Fibroblast of the aortic adventitia (primary cell): ENCODE data around the gene MYADM. TPM values are rescaled to one million over a fixed set of nuclear protein-coding genes. Genes with fewer than 3 reads are reported as not detected.
"Not testable (repeated sequence)": the region's sequence is repeated elsewhere in the genome, so short reads cannot be mapped to it uniquely, and the experiment has no call there.

Experiments used
- DNase-seq: peaks from one replicate; pipeline ENCODE4 v3.0.0-alpha.2; 2010; ENCODE audit warnings: low read depth
- H3K4me3 ChIP-seq: 2 replicates; pipeline ENCODE4 v1.5.1; 2011; ENCODE audit warnings: low read depth, mild to moderate bottlenecking, control low read depth, low read length, moderate library complexity
- CTCF ChIP-seq: IDR thresholded peaks from 2 replicates; pipeline ENCODE4 v1.5.1; 2011; ENCODE audit warnings: mild to moderate bottlenecking, low read length, control low read depth, inconsistent platforms; ENCODE audit not compliant: insufficient read depth
- total RNA-seq: library from RNA; depleted of rRNA; stranded (reverse); fragments of >200 nt; gene quantifications from 2 replicates; pipeline ENCODE4 v1.2.3, GENCODE V29; 2012; ENCODE audit warnings: low replicate concordance

MYADM gene
- total RNA-seq, 1 donor = 30.2 TPM

- TF ChIP-seq CTCF = no peak
- H3K4me3 ChIP-seq = no peak overlapping the region
- no peak for DNase-seq
Observed at GRCh38 chr19:53828531-53828930, 39.2 kb upstream of the MYADM start.

DNA sequence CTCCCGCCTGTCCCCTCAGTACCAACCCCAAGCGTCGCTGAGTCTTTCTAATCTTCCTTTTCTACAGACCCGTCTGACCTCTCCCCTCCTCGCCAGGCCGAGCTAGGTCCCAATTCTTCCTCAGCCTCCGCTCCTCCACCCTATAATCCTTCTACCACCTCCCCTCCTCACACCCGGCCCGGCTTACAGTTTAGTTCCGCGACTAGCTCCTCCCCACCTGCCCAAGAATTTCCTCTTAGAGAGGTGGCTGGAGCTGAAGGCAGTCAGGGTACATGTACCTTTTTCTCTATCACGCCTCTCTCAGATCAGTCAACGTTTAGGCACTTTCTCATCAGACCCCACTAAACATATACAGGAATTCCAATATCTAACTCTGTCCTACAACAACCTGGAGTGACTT lies 34.8 kb upstream of the MYADM start:
- DNase-seq, H3K4me3 ChIP-seq: not testable (repeated sequence)

- not testable (repeated sequence) for H3K4me3 ChIP-seq, DNase-seq
Observed at GRCh38 chr19:53838446-53838845, 29.2 kb upstream of the MYADM start.

- not testable (repeated sequence) for H3K4me3 ChIP-seq, DNase-seq
Observed at GRCh38 chr19:53840241-53840640, 27.4 kb upstream of the MYADM start.

DNA sequence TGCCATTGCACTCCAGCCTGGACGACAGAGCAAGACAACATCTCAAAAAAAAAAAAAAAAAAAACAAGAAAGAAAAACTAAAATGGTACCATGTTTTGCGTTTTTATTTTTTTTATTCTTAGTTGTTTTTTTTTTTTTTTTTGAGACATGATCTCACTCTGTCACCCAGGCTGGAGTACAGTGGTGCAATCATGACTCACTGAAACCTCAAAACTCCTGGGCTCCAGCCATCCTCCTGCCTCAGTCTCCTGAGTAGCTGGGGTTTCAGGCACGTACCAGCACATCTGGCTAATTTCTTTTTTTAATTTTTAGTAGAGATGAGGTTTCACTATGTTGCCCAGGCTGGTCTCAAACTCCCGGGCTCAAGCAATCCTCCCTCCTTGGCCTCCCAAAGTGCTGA lies 26.8 kb upstream of the MYADM start:
- not testable (repeated sequence) for H3K4me3 ChIP-seq
- DNase-seq = peak; percentile 94

- no peak for TF ChIP-seq CTCF
- DNase-seq = no peak
- no peak overlapping the region for H3K4me3 ChIP-seq
Observed at GRCh38 chr19:53844849-53845246, 22.8 kb upstream of the MYADM start.

DNA sequence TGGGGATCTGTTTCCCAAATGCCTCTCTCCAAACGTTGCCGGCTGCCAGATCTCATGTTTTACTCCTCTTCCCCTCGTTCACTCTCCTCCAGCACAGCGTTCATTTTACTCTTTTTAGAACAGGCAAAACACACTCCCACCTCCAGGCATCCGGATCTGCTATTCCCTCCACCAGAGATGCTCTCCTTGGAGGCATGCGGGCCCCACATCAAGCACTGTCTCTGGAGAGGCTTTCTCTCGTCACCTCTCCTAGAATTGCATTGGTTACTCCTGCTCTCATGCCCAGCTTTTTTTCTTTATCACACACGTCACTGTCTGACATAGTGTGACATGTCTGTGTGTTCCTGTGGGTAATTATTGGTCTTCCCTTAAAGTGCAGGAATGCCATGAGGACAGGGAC lies 20.1 kb upstream of the MYADM start:
- no peak for DNase-seq

DNA sequence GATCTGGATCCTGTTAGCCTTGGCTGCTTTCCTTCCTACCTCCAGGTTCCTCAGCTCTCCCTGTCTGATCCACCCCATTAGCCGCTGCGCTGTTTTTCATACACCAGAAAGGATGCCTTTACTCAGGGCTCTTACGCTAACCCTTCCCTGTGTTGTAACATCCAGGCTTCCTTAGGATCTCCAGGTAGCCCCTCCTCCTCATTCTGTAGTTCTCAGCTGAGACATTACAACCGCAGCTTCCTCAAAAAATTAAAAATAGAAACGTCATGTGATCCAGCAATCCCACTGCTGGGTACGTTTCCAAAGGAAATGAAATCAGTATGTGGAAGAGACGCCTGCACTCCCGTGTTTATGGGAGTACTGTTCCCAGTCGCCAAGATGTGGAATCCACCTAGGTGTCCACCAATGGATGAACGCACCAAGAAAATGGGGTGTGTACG lies 18.4 kb upstream of the MYADM start:
- H3K4me3 ChIP-seq = peak overlapping the region; percentile 17
- no peak for TF ChIP-seq CTCF
- DNase-seq = peak; percentile 92

More for the DNA sequence above, 20.1 kb upstream of the MYADM start:
- TF ChIP-seq CTCF = no peak
- H3K4me3 ChIP-seq = no peak overlapping the region

GRCh38 chr19:53853707-53854106 lies 14.0 kb upstream of the MYADM start:
- no peak for DNase-seq
- no peak for TF ChIP-seq CTCF
- H3K4me3 ChIP-seq = no peak overlapping the region
